HG03558 (cell line): Measurements from ENCODE around the gene GPR149.
"Not testable (repeated sequence)": the region's sequence is repeated elsewhere in the genome, so short reads cannot be mapped to it uniquely, and the experiment has no call there.

Source experiments
- ATAC-seq: cut with Tn5 transposase; IDR thresholded peaks from one replicate; pipeline ENCODE4 v1.9.1; 2021; ENCODE audit warnings: moderate number of reproducible peaks; ENCODE audit not compliant: unreplicated experiment; ENCODE audit errors: extremely low read depth

The GPR149 gene

GRCh38 chr3:154430014-154430413 lies at the start of gene GPR149:
Gene GPR149 (minus strand): TSS chr3:154430190. CDS start chr3:154429615, 575 bp downstream.
- ATAC-seq, result no peak

- no peak for ATAC-seq
Observed at GRCh38 chr3:154473769-154474168, 43.8 kb upstream of the GPR149 start.

GRCh38 chr3:154469585-154469984 lies 39.6 kb upstream of the GPR149 start:
- ATAC-seq, result no peak

GRCh38 chr3:154464440-154465190 lies 34.6 kb upstream of the GPR149 start:
- ATAC-seq, result no peak

- no peak for ATAC-seq
Observed at GRCh38 chr3:154458560-154458959, 28.6 kb upstream of the GPR149 start.

GRCh38 chr3:154439081-154439480 lies 9.1 kb upstream of the GPR149 start:
- not testable (repeated sequence) for ATAC-seq

- no peak for ATAC-seq
Observed at GRCh38 chr3:154431043-154431442, 1.1 kb upstream of the GPR149 start.

GRCh38 chr3:154428286-154429206 lies 1.4 kb downstream of the GPR149 start:
- ATAC-seq, result no peak

GRCh38 chr3:154427685-154428285 lies 2.2 kb downstream of the GPR149 start:
- no peak for ATAC-seq

- no peak for ATAC-seq
Observed at GRCh38 chr3:154422694-154423093, 7.3 kb downstream of the GPR149 start.

- no peak for ATAC-seq
Observed at GRCh38 chr3:154421083-154421482, 8.9 kb downstream of the GPR149 start.

GRCh38 chr3:154398084-154398967 lies 31.7 kb downstream of the GPR149 start:
- peak; percentile 97 for ATAC-seq

- ATAC-seq, result no peak
Observed at GRCh38 chr3:154389861-154390260, 40.1 kb downstream of the GPR149 start.

GRCh38 chr3:154384479-154384878 lies 45.5 kb downstream of the GPR149 start:
- no peak for ATAC-seq

GRCh38 chr3:154378311-154378710 lies 51.7 kb downstream of the GPR149 start:
- no peak for ATAC-seq

GRCh38 chr3:154367221-154367620 lies 62.8 kb downstream of the GPR149 start:
- ATAC-seq, result no peak

- ATAC-seq, result no peak
Observed at GRCh38 chr3:154364849-154365248, 65.1 kb downstream of the GPR149 start.

GRCh38 chr3:154361099-154361498 lies 68.9 kb downstream of the GPR149 start:
- ATAC-seq, result no peak

- ATAC-seq, result no peak
Observed at GRCh38 chr3:154356009-154356408, 74.0 kb downstream of the GPR149 start.

- ATAC-seq, result no peak
Observed at GRCh38 chr3:154349223-154349622, 80.8 kb downstream of the GPR149 start.
